Measurements from ENCODE around the gene GABARAP.

GRCh38 chr17:7238420-7239090 lies 3.7 kb downstream of the GABARAP start:
- TF ChIP-seq EZH2phosphoT487 (conservative IDR thresholded peaks at IDR 0.05; ENCODE audit: low read length): no peak
- TF ChIP-seq, protein P1, sequence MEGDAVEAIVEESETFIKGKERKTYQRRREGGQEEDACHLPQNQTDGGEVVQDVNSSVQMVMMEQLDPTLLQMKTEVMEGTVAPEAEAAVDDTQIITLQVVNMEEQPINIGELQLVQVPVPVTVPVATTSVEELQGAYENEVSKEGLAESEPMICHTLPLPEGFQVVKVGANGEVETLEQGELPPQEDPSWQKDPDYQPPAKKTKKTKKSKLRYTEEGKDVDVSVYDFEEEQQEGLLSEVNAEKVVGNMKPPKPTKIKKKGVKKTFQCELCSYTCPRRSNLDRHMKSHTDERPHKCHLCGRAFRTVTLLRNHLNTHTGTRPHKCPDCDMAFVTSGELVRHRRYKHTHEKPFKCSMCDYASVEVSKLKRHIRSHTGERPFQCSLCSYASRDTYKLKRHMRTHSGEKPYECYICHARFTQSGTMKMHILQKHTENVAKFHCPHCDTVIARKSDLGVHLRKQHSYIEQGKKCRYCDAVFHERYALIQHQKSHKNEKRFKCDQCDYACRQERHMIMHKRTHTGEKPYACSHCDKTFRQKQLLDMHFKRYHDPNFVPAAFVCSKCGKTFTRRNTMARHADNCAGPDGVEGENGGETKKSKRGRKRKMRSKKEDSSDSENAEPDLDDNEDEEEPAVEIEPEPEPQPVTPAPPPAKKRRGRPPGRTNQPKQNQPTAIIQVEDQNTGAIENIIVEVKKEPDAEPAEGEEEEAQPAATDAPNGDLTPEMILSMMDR (IDR thresholded peaks at IDR 0.05; ENCODE audit: insufficient read depth, low read length, poor library complexity, severe bottlenecking): no peak
